Muscle of arm (tissue), 14 donors: ENCODE data around the gene ALG8. TPM values are rescaled to one million over a fixed set of nuclear protein-coding genes. Genes with fewer than 3 reads are reported as not detected.
A peak's percentile ranks its signal among the peaks of the same experiment; 100 is the strongest.
"Not testable (repeated sequence)": the region's sequence is repeated elsewhere in the genome, so short reads cannot be mapped to it uniquely, and the experiment has no call there.

Experiments
- DNase-seq: peaks from one replicate; pipeline ENCODE4 v3.0.0-alpha.2; 2013
- long read RNA-seq, 11 donors: transcript quantifications; one replicate each; lab custom pipeline, GENCODE V29; 2026
- polyA plus RNA-seq, 12 donors: library from polyadenylated mRNA; unstranded; fragments of 120-200 nt; gene quantifications; one replicate each; pipeline ENCODE4 v1.2.1, GENCODE V29; 2013; ENCODE audit not compliant: insufficient read length in 12 of 12

ALG8 gene
- 10 to 100 TPM in 11 of 12 donors, not detected in 1; 19.0 to 38.5 (median 27.0) TPM for polyA plus RNA-seq
- long read RNA-seq, donor 1, transcript ALG8-201 (13 exons, 1,675 nt): major isoform, 13 of 15 reads
- long read RNA-seq, donor 1, partial matches to known transcripts: 0 of 15 reads
- long read RNA-seq, donor 1, other reads (novel, unspliced or antisense): 0 of 15 reads
- long read RNA-seq, donor 2, partial matches to known transcripts: 0 of 2 reads
- long read RNA-seq, donor 2, other reads (novel, unspliced or antisense): 0 of 2 reads
- long read RNA-seq, donor 3, partial matches to known transcripts: 0 of 3 reads
- long read RNA-seq, donor 3, other reads (novel, unspliced or antisense): 0 of 3 reads
- long read RNA-seq, donor 4: 0 reads
- long read RNA-seq, donor 5: 0 reads
- long read RNA-seq, donor 6, partial matches to known transcripts: 0 of 2 reads
- long read RNA-seq, donor 6, other reads (novel, unspliced or antisense): 0 of 2 reads
- long read RNA-seq, donor 7, partial matches to known transcripts: 0 of 5 reads
- long read RNA-seq, donor 7, other reads (novel, unspliced or antisense): 0 of 5 reads
- long read RNA-seq, donor 8, partial matches to known transcripts: 0 of 2 reads
- long read RNA-seq, donor 8, other reads (novel, unspliced or antisense): 0 of 2 reads
- long read RNA-seq, donor 9, partial matches to known transcripts: 0 of 1 reads
- long read RNA-seq, donor 9, other reads (novel, unspliced or antisense): 0 of 1 reads
- long read RNA-seq, donor 10, partial matches to known transcripts: 0 of 5 reads
- long read RNA-seq, donor 10, other reads (novel, unspliced or antisense): 0 of 5 reads
- long read RNA-seq, donor 11, transcript ALG8-201 (13 exons, 1,675 nt): major isoform, 7 of 10 reads
- long read RNA-seq, donor 11, partial matches to known transcripts: 0 of 10 reads
- long read RNA-seq, donor 11, other reads (novel, unspliced or antisense): 0 of 10 reads

DNA sequence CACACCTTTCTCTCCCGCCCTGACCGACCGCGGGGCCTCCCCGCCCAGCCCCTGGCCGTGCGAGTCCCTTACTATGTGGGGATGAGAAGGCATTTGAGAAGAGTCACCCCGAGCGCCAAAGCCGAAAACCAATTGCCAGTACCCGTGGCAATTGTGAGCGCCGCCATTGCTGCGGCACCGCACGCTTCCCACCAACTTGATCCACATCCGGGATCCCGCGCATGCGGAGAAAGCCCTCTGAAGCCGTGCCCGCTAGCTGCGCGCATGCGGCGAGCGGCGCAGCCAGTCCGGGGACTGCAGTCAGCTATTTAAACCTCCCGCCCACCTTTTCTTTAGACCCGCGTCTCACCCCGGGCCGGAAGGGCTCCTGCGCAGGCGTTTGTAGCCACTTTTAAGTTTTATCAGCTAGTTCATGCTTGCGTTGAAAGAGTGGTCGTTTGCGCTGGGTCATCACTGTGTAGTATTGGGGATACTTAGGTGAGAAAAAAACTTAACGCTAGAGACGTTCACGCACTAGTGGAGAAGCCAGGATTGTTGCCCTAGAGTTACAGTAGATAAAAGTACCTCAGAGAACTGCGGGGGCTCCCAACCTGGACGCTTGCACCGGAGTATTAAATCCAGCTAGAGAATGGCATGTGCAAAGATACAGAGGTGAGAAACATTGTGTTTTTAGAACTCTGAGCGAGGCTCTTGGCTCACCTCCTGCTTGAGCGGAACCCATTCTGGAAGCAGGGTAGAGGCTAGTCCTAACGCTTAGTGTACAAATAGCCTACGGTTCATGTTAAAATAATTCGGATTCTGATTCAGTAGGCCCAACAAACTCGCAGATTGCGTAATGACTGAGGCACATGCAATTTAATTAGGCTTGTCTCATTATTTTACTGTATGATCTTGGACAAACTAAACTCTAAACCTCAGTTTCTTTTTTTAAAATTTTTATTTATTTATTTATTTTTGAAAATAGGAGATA, at the start of gene ALG8:
Gene ALG8 (minus strand): TSS at position 205 of the 970 bp plus-strand sequence. CDS start 38 bp downstream, at position 167.
- peak; percentile 97 for DNase-seq

GRCh38 chr11:78188286-78189173, 49.1 kb upstream of the ALG8 start, which contains the start of the genes KCTD21 and USP35:
Gene KCTD21 (minus strand): TSS chr11:78188626. CDS start chr11:78174554, 14,072 bp downstream.
Gene USP35 (plus strand): TSS chr11:78188919. CDS start chr11:78196246, 7,327 bp downstream.
- DNase-seq: peak; percentile 98

- DNase-seq: no peak
These were observed 48.2 kb upstream of the ALG8 start for GRCh38 chr11:78187366-78188285.

DNA sequence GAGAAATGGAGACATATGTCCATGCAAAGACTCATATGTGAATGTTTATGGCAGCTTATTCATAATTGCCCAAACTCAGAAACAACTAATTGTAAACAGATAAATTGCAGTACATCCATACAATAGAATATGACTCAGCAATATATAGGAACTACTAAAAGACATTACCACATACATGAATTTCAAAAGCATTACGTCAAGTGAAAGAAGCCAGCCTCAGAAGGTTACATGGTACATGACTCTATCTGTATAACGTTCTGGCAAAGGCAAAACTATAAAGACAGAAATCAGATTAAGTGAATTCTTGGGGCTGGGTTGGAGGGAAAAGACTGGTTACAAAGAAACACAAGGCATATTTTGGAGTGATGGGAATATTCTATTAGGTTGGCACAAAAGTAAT, 41.8 kb upstream of the ALG8 start:
- DNase-seq: no peak

DNA sequence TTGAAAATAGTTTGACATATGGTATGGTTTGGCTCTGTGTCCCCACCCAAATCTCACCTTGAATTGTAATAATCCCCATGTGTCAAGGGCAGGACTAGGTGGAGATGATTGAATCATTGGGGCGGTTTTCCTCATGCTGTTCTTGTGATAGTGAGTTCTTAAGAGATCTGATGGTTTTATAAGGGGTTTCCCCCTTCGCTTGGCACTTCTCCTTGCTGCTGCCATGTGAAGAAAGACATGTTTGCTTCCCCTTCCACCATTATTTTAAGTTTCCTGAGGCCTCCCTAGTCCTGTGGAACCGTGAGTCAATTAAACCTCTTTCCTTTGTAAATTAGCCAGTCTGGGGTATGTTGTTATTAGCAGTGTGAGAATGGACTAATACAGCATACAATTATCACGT, 41.3 kb upstream of the ALG8 start:
- no peak for DNase-seq

- no peak for DNase-seq
These were observed 40.1 kb upstream of the ALG8 start for GRCh38 chr11:78179459-78180071.

DNA sequence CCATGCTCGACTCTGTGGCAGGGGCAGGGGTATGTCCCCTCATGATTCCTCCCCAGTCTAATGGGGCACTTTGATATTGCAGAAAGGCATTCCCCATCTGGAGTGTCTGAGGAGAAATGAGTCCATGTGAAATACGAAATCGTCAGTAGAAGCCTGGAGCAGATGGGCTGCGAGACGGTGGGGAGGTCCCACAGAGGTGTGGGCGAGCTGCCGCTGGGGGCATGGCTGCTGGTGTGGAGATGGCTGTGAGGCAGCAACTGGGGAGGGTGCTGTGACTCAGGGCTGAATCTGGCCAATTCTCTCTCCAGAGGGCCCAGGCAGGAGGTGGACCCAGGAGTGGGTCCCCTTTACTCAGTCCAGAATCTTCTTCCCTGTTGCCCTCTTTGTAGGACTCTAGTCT, 37.8 kb upstream of the ALG8 start:
- DNase-seq: no peak

DNA sequence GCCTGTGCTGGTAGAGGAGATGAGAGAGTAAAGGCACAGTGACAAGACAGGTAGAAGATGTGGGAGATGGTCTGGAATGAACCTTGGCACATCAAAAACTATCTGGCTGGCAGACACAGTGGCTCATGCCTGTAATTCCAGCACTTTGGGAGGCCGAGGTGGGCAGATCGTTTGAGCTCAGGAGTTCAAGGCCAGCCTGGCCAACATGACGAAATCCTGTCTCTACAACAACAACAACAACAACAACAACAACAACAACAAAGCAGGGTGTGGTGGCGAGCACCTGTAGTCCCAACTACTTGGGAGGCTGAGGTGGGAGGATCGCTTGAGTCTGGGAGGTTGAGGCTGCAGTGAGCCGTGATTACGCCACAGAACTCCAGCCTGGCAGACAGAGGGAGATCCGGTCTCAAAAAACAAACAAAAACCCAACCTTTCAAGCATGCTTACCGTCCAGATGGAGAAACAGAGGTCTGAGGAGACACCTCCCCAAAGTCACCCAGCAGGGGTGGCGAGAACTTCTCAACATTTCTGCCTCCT, 37.2 kb upstream of the ALG8 start:
- DNase-seq: no peak

- DNase-seq: not testable (repeated sequence)
These were observed 36.4 kb upstream of the ALG8 start for GRCh38 chr11:78175862-78176261.

DNA sequence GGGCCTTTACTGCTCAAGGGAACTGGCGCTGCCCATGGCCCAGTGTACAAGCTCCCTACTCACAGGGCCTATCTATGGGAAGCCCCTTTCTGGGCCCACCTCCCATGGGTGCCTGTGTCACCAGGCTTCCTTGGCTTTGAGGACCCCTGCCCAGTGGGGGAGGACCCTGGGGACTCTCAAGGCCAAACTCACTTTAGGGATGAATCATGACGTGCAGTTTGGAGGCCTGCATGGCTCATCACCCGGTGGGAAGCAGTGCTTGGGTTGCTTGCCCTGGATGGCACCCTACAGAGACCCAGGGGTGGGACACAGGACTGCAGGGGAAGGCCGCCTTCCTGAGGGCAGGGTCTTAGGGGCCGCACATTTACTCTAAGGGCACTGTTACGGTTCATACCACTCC, 32.5 kb upstream of the ALG8 start:
- DNase-seq: no peak

DNA sequence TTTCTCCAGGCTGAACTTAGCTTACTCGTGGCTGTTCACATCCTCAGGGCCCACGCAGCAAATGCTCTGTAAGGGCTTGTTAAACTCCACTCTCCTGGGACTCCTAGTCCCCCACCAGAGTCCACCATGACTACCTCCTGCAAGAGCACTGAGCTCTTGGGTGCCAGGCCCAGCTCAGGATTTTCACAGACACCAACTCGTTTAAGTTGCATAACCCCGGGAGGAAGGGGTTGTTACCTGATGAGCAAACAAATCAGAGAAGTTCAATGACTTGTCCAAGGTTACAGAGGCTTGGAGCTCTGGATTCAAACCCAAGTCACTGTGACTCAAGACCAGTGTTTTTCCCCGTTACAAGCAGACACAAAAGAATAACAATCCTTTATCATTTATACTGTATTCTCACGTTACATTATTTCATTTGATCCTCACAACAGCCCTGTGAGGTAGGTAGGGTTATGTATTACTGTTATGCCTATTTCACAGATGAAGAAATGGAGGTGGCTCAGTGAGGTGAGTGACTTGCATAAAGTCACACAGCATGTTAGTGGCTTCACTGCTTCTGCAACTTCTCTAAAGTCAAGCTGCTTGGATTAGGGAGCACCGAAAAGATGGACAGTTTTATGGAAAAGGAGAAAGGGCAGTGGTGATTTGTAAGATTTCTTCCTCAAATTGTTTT, 31.6 kb upstream of the ALG8 start:
- DNase-seq: no peak

DNA sequence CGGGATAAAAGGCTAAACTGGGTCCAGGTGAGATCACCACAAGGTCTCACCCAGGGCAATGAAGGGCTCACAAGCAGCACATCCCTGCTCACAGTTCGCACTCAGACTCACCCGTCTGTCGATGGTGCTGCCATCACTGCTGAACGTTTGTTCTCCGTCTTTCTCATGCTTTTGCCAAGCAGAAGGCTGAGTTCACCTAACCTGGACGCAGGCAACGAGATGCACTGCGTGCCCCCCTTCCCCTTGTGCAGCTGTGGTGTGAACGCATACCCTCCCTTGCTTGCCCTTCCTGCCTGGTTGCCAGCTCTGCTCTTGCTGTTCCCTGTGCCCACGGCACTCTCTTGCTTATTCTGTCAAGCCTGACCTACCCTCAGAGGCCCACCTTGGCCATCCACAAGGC, 31.0 kb upstream of the ALG8 start:
- no peak for DNase-seq

DNA sequence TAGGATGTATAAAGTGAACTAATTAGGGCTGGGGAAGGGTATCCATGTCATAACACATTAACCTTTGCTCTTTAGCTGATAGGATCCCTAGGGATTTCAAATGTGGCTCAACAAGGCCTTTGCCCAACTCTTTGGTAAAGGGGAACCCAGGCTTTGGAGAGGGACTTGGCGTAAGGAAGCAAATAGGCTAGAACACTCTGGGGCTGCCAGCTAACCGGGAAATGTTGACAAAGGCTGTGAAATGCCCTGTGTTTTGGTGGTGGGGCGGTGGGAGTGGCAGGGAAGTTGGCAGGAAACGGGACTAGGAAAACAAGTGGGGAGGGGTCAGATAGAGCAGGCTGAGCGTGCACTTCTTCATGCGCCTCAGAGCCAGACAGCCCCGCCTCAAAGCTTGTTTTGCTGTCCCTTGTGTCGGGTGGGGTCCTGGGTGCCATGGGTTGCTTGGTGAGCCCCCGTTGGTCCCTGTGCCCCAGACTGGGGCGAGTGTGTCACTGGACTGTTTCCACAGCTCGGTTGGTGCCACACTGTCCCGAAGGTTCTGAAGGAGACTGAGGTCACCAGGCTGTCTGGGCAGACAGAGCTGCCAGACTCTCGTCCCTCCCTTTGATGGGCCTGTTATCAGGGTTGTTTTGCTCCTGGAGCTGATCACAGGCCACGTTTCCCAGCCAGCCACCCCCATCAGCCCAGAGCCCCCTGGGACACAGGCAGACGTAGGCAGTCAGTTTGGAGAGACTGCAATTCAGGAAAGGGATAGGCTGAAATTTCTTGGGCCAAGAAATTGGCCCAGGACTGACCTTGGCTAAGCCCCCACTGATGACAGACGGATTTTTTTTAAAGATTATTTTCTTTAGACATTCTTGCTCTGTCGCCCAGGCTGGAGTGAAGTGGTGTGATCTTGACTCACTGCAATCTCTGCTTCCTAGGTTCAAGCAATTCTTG, 29.4 kb upstream of the ALG8 start:
- peak; percentile 43 for DNase-seq

GRCh38 chr11:78166855-78167469, 27.5 kb upstream of the ALG8 start:
- no peak for DNase-seq

DNA sequence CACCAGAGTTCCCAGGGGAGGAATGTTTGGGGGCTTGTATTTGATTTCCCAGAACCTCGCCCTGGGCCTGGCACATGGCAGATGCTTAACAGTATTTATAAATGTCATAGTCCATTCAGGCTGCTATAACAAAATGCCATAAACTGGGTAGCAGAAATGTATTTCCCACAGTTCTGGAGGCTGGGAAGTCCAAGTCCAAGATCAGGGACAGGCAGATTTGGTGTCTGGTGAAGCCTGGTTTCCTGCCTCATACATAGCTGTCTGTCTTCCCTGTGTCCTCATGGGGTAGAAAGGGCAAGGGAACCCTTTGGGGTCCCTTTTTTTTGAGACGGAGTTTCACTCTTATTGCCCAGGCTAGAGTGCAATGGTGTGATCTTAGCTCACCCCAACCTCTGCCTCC, 25.0 kb upstream of the ALG8 start:
- DNase-seq: no peak

DNA sequence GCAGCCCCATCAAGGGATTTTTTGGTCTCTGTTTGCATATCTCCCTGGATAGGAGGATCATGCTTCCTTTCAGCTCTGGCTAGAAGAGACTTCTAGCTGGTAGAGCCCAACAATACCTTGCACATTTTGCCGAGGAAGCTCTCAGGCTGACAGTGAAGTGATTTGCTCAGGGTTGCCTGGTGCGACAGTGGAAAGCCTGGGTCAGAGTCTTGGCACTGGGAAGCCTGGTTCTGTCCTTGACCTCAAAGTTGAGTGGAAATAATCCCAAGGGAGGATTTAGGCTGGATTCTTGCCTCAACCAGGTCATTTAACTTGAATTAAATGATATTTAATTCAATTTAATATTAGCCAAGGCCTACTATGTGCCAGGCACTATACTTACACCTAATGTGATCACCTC, 24.4 kb upstream of the ALG8 start:
- no peak for DNase-seq
